ENCODE results near the gene DUSP8.

The DUSP8 gene

DNA sequence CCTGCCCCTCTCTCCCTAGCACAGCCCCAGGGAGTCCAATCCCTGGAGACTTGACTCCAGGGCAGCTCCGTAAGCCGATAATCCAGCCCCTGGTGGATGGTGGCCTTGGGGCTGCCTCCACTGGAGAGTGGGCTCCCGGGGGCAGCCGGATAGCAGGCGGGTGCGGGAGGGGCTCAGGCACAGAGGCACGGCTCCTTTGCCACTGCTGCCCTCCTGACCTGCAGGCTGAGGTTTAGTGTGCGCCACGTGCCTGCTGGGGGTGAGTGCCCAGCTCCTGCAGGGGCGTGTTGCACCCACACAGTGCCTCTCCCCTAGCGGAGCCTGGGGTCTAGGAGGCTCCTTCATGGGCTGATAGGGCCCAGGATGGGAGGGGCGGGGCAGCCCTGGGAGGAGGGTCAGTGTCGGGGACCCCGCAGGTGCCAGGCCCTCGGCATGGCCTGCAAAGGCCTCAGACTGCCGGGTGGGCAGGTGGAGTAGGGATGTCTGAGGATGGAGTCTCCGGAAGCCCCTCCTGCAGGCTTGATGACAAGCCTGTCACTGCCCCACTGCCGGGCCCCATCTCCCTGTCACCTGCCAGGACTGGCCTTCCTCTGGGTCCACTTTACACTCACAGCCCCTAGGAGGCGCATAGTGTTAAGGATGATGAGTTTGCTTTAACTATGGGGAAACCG, 5.6 kb downstream of the DUSP8 start:
- no peak for DNase-seq (ENCODE audit: low read depth in 3 of 3)

DNA sequence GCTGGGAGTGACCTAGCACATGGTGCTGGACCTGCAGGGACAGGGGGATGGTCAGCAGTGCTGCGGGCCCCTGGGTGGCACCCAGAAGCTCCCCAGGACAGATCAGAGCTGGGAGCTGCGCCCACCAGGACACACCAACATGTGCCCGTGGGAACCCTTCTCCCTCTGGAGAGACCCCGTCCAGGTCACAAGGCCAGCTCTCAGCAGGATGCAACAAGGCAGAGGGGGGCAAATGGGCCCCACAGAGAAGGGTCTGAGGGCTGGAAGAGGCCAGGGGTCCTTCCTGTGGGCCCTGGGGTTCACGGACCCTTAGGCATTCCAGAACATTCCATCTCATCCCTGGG, 6.2 kb downstream of the DUSP8 start:
- no peak for DNase-seq (ENCODE audit: low read depth in 3 of 3)

DNA sequence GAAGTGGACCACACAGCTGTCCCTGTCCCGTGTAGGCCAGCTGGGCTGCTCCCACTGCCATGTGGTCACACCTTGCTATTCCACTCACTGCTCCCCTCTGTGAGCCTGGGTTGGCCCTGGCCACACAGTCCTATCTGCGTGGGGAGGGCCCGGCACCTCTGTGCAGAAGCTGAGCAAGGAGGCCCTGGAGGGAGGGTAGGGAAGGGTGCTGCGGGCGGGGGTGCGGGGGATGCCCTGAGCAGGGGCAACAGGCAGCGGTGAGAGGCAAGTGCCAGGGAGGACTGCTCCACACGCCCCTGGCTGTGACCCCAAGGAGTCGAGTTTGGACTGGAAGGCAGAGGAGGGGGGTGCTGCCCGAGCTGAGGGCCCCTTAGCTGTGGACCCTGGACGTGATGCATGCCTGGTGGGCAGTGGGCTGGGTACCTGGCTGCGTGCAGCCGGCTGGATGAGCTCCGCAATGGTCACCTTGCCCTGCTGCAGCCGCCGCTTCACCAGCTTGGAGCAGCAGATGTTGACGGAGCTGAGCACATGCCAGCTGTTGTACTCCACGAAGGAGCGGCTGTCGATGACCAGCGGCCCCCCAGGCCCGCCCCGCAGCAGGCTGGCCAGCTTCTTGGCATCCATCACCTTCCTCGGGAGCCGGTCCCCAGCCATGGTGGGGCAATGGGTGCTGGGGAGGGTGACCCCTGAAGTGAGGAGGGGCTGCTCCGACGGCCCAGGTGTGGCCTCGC, 6.7 kb downstream of the DUSP8 start:
- DNase-seq (ENCODE audit: low read depth in 3 of 3): no peak

DNA sequence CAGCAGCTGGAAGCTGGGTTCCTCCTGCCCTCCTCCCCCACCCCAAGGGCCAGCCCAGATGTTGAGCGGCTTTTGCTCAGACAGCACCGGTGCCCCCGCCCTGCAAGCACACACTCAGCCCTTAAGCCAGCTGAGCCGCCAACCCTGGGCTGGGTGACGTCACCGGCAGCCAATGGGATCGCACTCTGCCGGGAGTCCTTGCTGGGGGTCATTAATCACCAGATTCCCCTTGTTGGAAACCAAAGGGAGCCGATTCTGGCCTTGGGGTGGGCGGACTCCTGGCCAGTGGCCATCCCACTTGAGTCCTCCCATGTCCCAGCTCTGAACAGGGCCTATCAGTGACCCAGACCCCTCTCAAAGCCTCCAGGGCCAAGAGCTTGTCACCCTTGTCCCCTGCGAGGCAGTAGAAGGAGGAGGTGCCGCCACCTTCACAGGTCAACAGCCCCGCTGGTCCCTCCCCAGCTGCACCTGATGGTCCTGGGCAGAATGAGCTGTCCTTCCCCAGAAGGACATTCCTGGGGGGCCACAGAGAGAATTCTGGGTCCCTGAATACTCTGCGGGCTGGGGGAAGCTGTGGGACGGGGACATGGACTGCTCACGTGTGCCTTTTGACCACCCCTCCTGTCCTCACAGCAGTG, 7.4 kb downstream of the DUSP8 start:
- no peak for DNase-seq (ENCODE audit: low read depth in 3 of 3)

DNA sequence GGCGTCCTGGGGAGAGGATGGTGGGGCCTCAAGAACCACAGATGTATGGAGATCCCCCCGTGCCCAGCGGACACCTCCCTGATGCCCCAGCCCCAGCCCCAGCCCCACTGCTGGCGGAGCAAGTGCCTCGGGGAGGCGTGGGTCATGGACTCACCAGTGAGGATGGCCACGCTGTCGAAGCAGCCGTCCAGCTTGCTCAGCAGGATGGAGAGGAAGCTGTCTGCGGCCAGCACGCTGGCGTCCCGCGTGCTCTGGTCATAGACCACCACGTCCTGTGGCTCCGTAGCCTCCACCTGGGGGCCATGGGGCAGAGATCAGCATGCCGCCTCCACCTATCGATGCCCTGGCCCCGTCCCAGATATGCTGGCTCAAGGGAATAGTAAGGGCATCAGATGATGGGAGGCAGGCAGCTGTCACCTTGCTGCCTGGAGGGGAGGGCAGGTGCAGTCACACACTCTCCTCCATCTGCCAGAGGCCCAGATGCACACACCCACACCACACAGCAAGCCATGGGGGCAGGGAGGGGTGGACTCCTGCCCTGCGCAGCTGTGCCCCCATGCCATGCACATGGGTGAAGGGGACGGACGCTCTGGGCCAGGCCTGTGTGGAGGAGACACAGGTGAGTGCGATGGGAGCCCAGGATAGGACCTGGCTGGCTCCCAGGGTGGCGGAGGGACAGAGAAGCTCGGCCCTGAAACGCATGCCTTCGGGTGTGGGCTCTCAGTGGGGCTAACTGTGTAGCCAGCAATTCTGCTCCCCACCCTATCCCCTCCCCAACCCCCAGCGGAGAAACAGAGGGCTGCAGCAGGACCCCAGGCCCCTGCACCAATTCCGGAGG, 8.2 kb downstream of the DUSP8 start:
- no peak for DNase-seq (ENCODE audit: low read depth in 3 of 3)

DNA sequence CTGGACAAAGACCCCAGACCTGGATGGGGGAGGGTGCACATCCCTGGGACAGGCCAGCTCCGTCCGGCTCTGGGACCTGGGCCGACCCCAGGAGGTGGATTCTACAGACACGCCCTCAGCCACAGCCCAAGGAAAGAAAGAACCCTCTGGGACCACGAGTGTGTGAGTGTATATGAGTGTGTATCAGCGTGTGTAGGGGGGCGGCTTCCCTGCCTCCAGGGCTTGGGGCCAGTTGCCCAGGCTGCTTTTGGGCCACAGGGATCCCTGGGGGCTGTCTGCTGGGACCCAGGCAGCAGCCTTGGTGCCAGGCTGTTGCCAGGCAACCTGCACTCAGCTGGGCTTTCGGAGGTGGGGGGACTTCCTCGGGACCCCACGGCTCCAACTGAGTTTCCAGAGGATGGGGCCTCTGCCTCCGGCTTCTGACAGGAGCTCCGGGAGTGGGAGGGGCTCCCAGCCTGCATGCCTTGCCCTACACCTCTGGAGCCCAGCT, 8.9 kb downstream of the DUSP8 start:
- DNase-seq (ENCODE audit: low read depth in 3 of 3): no peak

DNA sequence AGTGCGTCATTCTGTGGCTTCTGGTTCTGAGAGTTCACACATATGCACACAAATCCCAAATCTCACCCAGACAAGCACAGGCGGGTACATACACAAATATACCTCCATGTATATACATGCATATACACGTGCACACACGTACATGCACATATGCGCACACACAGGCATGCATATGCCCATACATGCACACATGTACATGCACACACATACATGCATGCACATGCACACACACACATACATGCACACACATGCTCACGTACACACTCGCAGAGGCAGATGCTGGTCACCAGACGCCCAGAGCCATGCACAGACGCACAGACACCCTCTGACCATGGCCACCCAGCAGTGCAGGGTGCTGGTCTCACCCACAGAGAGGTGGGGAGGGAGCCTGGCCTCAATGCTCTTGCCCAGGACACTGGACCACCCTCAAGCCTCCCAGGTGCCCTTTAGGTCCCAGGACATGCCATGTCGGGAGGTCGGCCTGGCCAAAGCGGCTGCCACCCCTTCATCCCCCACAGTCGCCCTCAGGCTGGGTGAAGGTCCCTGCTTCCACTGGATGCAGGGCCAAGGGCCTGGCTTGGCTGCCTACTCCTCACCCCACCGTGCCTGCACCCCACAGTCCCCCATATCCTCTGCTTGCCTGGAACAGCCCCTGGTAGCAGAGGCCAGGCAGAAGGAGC, 9.5 kb downstream of the DUSP8 start:
- DNase-seq (ENCODE audit: low read depth in 3 of 3): no peak

DNA sequence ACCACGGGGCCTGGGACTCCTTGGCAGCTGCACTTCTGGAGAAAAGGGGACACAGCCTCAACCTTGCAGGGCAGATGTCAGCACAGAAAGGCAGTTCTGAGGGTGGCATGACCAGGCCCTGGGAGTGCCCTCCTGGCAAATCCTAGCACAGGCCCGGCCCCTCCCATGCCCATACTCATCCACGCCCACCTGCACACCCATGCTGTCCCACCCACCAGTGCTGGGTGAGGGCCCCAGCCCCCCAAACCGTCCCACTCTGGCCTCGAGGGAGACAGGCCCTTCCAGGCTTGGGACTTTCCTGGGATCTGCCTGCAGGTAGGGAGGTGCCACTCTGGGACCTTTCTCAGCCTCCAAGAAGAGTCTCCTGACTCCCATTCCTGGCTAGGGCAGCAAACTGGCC, 10.1 kb downstream of the DUSP8 start:
- DNase-seq (ENCODE audit: low read depth in 3 of 3): no peak

DNA sequence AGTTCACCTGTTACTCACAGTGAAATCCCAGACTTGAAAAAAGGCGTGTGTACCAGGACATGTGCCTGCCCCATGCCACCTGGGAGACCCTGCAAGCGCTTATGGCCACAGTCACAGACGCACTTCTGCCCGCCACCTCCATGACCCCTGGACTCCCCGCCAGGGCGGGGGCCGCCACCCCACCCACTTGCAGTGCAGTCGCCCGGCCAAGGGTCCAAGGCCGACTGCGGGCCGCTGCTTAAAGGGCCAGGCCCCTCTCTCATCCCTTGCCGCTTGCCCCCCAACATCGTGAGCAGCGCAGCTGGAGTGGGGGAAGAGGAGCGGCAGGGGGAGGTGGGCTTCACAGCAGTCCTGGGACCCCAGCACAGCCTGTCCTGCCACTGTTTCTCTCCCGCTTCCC, 10.8 kb downstream of the DUSP8 start:
- no peak for DNase-seq (ENCODE audit: low read depth in 3 of 3)

DNA sequence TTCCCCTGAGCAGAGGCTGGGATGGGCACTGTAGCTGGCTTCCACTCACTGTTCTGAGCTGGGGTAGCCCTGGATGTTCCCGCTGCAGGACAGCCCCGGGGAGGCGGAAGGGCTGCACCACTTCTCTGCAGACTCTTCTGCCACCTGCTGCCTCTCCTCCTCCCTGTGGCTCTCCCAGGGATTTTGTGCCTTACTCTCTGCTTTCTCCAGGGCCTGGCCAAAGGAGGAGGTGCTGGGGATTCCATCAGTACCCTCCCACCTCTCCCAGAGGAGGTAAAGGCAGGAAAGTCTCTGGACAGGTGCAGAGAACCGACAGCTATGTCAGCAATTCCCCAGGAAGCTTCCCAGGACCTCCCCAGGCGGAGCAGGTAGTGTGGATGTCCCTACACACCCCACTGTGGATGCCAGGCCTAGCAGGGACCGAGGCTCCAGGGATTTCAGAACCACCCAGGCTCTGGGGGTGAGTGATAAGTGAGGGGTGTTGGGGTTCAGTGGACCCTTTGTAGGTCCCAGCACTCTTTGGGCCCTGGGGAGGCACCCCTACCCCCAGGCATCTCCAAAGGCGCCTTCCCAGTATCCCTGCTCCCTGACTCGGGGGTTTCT, 11.3 kb downstream of the DUSP8 start:
- DNase-seq (ENCODE audit: low read depth in 3 of 3): no peak

DNA sequence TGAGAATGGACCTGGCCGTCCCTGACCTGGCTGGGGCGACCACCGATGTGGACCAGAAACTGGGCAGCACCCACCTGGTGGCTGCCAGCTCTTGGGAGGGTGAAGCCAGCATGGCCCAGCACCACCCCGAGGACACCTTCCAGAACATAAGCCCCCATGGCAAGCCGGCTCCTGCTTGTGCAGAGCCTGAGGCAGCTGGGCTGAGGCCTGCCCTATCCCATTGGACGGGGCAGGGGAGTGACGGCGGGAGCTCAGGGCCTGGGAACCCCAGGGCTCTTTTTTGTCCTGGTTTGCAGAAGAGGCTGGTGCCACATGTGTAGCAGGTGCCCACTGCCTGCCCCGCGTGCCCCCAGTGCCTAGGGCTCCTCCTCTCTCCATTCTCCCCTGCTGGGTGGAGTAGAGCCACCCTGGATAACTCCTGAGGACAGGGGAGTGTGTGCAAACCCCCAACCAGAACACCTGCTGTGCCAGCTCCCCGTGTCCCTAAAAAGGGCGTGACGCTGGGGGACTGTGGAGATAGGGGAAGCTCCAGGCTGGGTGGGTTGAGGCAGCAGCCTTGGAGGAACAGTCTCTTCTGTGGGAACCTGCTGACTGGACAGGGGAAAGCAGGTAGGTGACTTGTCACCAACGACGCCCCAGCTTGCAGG, 11.9 kb downstream of the DUSP8 start:
- DNase-seq (ENCODE audit: low read depth in 3 of 3): no peak

DNA sequence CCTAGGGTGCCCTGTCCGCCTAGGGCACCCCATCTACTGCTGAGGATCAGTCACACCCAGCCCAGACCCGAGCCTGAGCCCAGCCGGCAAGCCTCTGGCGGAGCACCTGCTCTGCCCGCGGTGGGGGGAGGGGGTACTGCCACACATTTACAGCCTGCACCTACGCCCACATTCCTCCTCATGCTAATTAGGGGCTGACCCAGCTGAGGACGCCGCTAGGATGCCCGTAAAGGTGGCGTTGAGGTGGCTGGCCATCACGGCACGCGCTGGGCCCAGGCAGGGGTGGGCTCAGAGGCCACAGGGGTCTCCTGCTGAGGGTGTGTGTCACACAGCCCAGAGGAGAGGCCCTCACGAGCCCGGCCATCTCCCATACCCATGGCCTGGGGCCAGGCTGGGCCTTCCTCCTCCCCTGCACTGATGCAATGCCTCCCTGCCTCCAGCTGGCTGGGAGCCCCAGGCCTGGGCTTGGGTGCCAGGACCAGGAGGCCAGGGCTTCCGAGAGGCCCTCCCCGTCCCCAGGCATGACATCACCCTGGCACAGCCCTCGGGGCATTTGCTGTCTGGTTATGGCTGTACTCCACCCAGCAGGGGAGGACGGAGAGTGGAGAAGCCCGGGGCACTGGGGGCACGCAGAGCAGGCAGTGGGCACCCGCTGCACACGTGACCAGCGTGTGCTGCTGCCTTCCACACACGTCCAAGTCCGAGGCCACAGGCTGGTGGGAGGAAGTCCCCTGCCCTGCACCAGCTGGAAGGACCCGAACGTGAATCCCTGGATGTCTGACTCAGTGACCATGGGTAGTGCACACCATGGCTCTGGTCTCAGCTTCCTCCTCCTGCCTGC, 12.7 kb downstream of the DUSP8 start:
- peak in 1 of 3 experiments; percentile 14 for DNase-seq (ENCODE audit: low read depth in 3 of 3)

DNA sequence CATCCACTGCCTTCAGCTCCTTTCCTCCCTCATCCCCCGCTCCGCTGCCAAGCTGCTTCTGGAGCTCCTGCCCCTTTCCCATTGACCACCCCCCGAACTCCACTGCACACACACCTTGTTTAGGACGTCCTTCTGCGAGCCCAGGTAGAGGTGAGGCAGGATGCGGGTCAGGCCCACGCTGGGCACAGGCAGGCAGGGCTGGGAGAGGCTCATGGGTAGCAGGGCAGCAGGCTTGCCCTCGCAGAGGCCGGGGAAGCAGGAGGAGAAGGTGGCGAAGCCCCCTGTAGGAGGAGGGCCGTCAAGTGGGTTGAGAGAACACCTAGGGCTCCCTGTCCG, 13.3 kb downstream of the DUSP8 start:
- DNase-seq (ENCODE audit: low read depth in 3 of 3): no peak

DNA sequence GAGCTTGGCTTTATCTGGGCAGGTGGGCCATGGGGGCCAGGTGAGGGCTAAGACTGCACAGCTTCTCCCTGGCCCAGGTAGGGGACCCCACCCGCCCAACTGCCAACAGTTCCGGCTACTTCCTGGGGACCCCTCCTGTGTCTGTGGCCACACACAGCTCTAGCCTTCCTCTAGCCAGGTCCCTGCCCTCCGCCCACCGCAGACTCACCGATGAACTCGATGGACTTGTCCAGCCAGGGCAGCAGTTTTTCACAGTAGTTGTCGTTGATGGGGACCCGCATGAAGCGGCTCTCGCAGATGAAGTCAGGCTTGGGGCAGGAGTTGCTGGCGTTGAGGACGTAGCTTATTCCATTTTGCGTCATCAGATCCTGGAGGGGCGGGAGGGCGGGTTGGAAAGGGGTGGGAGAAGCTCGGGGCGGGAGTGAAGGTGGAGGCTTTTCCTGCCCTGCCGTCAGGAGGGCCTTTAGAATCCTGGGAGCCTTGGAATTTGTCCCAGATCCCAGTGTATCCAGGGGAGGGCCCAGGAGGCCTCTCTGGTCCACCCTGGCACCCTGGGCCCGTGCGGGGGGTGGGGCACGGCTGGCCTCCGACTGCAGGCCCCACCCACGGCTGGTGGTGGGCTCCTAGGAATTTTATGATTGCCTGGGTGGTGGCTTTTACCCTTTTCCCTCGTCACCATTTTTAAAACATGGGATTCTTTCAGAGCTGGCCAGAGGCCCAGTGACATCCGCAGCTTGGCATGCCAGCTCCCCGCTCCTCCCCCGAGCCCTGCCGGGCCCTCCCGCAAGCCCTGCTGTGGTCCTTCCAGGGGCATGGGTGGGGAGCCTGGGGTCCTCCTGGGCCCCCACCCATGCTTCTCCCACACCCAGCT, 13.9 kb downstream of the DUSP8 start:
- no peak for DNase-seq (ENCODE audit: low read depth in 3 of 3)

DNA sequence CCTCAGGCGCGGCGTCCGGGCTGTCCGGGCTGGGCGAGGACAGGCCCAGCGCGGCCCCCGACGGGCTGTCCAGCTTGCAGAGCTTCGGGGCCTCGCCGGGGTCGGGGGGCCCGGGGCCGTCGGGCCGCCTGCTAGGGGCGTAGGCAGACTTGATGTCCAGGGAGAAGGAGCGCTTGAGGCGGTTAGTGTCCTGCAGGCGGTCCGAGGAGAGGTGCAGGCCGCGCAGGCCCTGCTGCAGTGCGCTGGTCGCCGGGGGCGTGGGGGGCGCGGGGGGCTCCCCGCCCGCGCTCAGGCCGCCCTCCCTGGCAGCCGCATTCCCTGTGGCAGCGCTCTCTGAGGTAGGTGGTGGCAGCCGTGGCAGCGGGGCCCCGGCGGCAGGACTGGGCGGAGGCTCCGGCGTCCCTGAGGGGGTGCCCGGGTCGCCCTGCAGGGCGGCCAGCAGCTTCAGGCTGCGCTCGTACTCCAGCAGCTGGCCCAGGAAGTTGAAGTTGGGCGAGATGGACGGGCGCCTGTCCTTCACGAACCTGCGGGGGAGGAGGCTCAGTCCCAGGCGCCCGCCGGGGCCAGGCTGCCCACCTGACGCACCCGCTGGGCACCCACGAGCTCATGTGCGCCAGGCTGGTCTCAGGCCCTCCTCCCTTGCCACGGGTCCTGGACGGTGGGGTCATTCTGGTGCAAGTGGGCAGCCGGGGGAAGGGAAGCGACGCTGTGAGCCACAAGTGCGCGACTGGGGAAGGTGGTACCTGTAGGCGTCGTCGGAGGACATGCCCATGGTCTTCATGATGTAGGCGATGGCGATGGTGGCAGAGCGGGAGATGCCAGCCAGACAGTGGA, 14.8 kb downstream of the DUSP8 start:
- DNase-seq (ENCODE audit: low read depth in 3 of 3): no peak

DNA sequence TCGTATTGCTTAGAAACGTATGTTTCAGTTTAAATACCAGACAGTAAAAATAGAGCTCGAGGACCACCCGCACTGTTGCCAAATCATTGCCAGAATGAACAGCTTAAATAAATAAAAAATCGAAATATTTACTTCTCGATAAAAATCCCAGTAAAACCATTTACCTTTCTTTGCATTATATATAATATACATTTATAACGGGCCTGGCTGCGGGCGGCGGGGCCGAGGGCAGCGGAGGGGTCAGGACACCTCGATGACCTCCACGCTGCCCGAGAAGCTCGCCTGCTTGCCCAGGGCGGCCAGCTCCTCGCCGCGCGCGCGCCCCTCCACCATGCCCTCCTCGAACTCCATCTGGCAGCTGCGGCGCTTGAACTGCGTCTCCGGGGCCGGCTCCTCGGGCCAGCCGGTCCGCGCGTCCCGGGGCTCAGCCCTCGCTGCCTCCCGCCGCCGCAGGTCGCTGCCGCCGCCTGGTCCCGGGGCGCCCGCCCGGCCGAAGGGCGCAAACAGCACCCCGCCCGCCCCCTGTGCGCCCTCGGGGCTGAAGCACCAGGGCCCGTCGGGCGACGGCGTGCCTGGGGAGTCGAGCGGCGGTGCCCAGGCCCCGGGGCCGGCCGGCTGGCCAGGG, 15.7 kb downstream of the DUSP8 start:
- no peak for DNase-seq (ENCODE audit: low read depth in 3 of 3)

DNA sequence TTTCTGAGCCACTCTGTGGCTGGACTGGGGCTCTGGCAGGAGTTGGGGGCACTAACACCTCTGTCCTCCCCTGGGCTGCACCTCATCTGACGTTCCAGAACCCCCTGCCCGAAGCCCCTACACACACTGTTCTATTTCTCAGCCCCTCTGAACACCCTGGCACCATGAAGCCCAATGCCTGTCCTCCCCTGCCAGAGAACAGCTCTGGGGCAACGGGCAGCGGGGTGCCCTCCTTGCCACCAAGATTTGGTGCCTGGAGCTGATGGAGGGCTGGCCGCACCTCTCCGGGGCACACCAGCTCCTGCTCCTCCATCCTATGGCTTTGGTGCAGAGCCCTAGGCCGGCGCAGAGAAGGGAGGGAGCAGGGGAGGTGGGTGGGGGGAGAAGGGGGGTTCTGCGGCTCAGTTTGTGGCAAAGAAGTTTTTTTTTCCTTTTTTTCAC, 16.3 kb downstream of the DUSP8 start:
- DNase-seq (ENCODE audit: low read depth in 3 of 3): no peak

Measured in stimulated activated CD4-positive, alpha-beta T cell treated with anti-CD3 and anti-CD28 coated beads, TNF-alpha, amount 100 ng/mL, for 24 hours (primary cell).